Mucosa of descending colon (tissue), 3 donors: Measurements from ENCODE around the gene FAM81B. TPM values are rescaled to one million over a fixed set of nuclear protein-coding genes. Genes with fewer than 3 reads are reported as not detected.

Experiments used
- ATAC-seq: fragments of 200-7000 bp; cut with Tn5 transposase; one replicate; pipeline ENCODE4 v1.9.1; 2020; ENCODE audit warnings: mild to moderate bottlenecking, moderate library complexity
- DNase-seq, 3 donors: peaks; one replicate each; pipeline ENCODE4 v3.0.0-alpha.2; 2020
- H3K36me3 ChIP-seq: fragments of 200-600 bp; one replicate; pipeline ENCODE4 v1.8.0; 2021; ENCODE audit warnings: low read depth, mild to moderate bottlenecking
- H3K4me1 ChIP-seq: fragments of 200-600 bp; one replicate; pipeline ENCODE4 v1.8.0; 2021; ENCODE audit warnings: low read depth, mild to moderate bottlenecking
- H3K4me3 ChIP-seq: fragments of 200-600 bp; one replicate; pipeline ENCODE4 v1.8.0; 2021; ENCODE audit warnings: mild to moderate bottlenecking
- H3K9me3 ChIP-seq: fragments of 200-600 bp; one replicate; pipeline ENCODE4 v1.8.0; 2021; ENCODE audit warnings: mild to moderate bottlenecking
- intact Hi-C, 2 donors: fragments of 100-400 bp; cut with DNase I in 1 of 2; cut with micrococcal nuclease in 1 of 2; formaldehyde crosslinking; loops; one replicate each; pipeline versions ENCODE4 v1.11.0 to v1.11.1; 2022; cut with DNase I, micrococcal nuclease
- total RNA-seq, 3 donors: library from RNA; stranded (reverse); fragmentation: NEBNext Ultra II Directional in 2 of 3; extraction: Animal tissue kit (Norgen Biotek cat#: 25700) in 2 of 3; gene quantifications; one replicate each; pipeline versions ENCODE4 v1.2.1 to v1.2.4, GENCODE V29; 2021 to 2023
- TF ChIP-seq, protein P1 (sequence below): fragments of 200-600 bp; IDR thresholded peaks from one replicate; pipeline ENCODE4 v1.8.0; 2022; ENCODE audit warnings: antibody characterized with exemption, mild to moderate bottlenecking
- donor health status: DM: no; HTN: no; CAD: no; lungs with moderate emphysema.
- donor health status: DM: no; HTN: no; CAD: no.
- donor health status: DM: no; HTN: yes; CAD: no.

Gene FAM81B
- total RNA-seq, 3 donors from 2014 or later: not detected

DNA sequence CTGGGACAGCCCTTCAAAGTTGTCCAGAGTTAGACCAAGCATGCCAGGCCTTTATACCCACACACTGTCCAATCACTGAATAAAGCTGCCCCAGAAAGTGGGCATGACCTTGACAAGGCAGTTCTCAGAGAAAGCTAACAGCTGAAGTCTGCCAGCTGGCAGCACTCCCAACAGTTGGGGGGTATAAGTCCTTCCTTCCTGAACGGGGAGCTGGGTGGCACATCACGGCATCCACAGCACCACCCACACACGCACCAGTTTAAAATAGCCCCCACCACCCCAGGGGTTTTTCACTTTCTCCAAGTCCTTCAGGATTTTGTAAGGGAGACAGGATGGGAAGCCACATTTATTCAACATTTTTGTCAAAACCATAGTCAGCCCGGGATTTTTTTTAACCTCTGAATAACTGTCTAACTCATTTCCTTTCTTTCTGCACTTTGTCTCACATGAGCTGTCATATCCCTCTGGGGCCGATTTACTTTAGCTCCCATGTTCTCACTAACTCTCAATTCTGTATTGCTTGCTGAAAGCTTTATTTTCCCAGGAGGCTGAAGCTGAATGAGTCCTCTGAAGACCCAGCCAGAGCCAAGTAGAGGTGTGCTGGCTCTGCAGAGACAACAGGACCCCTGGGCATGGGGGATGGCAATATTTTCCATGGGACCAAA is 15.4 kb downstream of the FAM81B start:
- no peak overlapping the region for H3K4me3 ChIP-seq
- H3K36me3 ChIP-seq: no peaks in the 10 kb centered on the region
- ATAC-seq (no peak), DNase-seq (no peak)
- TF ChIP-seq, protein P1, sequence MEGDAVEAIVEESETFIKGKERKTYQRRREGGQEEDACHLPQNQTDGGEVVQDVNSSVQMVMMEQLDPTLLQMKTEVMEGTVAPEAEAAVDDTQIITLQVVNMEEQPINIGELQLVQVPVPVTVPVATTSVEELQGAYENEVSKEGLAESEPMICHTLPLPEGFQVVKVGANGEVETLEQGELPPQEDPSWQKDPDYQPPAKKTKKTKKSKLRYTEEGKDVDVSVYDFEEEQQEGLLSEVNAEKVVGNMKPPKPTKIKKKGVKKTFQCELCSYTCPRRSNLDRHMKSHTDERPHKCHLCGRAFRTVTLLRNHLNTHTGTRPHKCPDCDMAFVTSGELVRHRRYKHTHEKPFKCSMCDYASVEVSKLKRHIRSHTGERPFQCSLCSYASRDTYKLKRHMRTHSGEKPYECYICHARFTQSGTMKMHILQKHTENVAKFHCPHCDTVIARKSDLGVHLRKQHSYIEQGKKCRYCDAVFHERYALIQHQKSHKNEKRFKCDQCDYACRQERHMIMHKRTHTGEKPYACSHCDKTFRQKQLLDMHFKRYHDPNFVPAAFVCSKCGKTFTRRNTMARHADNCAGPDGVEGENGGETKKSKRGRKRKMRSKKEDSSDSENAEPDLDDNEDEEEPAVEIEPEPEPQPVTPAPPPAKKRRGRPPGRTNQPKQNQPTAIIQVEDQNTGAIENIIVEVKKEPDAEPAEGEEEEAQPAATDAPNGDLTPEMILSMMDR: no peak
- intact Hi-C loops: no loop called here
- no peaks in the 10 kb centered on the region for H3K4me1 ChIP-seq
- H3K9me3 ChIP-seq: no peaks in the 10 kb centered on the region

DNA sequence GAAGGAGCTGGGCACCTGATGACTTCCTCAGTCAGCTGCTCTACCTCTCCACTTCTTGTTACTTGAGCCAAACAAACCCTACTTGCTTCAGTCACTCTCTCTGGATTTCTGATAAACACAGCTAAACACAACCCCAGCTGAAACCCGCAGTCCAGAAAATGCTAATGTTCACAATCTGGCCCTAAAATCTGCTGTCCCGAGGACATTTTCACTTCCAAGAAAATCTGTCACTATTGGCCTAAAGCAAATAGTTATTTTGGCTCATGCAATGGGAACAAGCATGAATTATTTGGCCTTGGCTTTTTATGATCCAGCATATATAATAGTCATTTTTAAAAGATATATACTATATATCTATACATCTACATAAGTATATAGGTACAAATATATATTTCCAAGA is 19.1 kb downstream of the FAM81B start:
- intact Hi-C loops: no loop called here
- no peak for ATAC-seq
- TF ChIP-seq, protein P1: no peak

DNA sequence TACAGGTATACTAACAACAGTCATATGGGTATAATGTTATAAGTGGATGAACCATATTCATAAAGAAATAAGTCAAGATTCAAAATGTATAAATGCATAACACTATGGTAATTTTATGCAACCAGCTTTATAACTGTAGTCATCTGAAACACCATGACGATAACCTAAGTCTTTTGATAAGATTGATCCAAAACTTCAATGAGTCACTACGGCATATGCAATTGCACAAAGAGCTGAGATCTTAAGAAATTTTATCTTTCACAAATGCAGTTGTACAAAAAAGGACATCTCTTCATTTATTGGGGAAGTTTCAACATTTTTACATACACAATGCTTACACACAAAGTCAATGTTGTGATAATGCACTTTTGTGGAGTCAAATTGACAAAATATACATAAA is 20.3 kb downstream of the FAM81B start:
- Histone ChIP-seq H3K36me3 (no peaks in the 10 kb centered on the region), H3K9me3 (no peaks in the 10 kb centered on the region), H3K4me3 (no peak overlapping the region), H3K4me1 (no peaks in the 10 kb centered on the region)
- TF ChIP-seq, protein P1: no peak
- intact Hi-C loops: no loop called here
- DNase-seq (no peak), ATAC-seq (no peak)

More for the DNA sequence above, 19.1 kb downstream of the FAM81B start:
- H3K36me3 ChIP-seq: no peaks in the 10 kb centered on the region
- no peak overlapping the region for H3K4me3 ChIP-seq
- H3K9me3 ChIP-seq: no peaks in the 10 kb centered on the region
- no peaks in the 10 kb centered on the region for H3K4me1 ChIP-seq
- no peak for DNase-seq

- DNase-seq (no peak), ATAC-seq (no peak)
- Histone ChIP-seq H3K36me3 (no peaks in the 10 kb centered on the region), H3K4me1 (no peaks in the 10 kb centered on the region), H3K4me3 (no peak overlapping the region), H3K9me3 (no peaks in the 10 kb centered on the region)
- TF ChIP-seq, protein P1: no peak
- intact Hi-C loops: no loop called here
These were observed 23.3 kb downstream of the FAM81B start for GRCh38 chr5:95414451-95414850.

DNA sequence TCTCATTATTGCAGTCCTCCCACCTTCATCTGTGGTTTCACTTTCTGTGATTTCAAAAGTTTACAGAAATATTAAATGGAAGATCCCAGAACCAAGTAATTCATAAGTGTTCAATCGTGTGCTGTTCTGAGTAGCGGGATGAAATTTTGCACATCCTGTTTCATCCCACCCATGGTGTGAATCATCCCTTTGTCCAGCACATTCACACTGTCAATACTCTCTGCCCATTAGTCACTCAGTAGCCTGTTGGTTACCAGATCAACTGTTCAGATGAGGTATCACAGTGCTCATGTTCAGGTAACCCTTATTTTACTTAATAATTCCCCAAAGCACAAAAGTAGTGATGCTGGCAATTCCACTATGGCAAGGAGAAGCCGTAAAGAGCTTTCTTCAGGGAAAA is 26.8 kb downstream of the FAM81B start:
- intact Hi-C loops: no loop called here
- no peaks in the 10 kb centered on the region for H3K36me3 ChIP-seq
- no peak overlapping the region for H3K4me3 ChIP-seq
- no peaks in the 10 kb centered on the region for H3K9me3 ChIP-seq
- H3K4me1 ChIP-seq: no peaks in the 10 kb centered on the region
- ATAC-seq (no peak), DNase-seq (no peak)
- TF ChIP-seq, protein P1: no peak

DNA sequence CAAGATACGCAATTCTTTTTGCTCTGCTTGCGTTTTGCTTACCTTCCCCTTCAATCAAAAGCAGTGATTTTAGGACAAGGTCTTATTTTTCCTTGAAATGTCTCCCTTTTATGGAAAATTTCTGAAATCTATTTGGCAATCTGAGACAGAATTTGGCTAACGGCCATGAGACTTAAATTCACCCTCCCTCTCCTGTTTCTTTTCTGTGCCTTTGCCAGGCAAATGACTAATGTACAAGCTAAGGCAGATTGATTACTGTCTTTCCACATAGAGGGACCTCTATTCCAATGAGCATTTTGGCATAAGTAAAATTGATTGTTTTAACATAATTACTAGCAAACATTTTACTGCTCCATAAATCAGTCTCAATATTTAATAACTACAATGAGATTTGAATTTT is 31.7 kb downstream of the FAM81B start:
- ATAC-seq: no peak
- intact Hi-C loops: no loop called here

More for the DNA sequence above, 31.7 kb downstream of the FAM81B start:
- no peak overlapping the region for H3K4me3 ChIP-seq
- DNase-seq: no peak
- TF ChIP-seq, protein P1: no peak
- no peaks in the 10 kb centered on the region for H3K9me3 ChIP-seq
- H3K4me1 ChIP-seq: no peaks in the 10 kb centered on the region
- no peaks in the 10 kb centered on the region for H3K36me3 ChIP-seq
